Neural cell (in vitro differentiated cells): ENCODE data around the gene SMG9. TPM values are rescaled to one million over a fixed set of nuclear protein-coding genes. Genes with fewer than 3 reads are reported as not detected.

ENCODE experiments used
- H2AFZ ChIP-seq: fragments of 200-600, 300-800 bp; sonication (generic), shearing (Covaris generic); 2 replicates; pipeline ENCODE4 v1.6.0; 2014; ENCODE audit warnings: low read depth, mild to moderate bottlenecking, antibody characterized with exemption, low read length, moderate library complexity
- H3F3A ChIP-seq: fragments of 200-600 bp; shearing (Covaris generic); 2 replicates; pipeline ENCODE4 v1.6.1; 2016; ENCODE audit warnings: mild to moderate bottlenecking, moderate library complexity, mixed read lengths, antibody characterized with exemption, low read length; ENCODE audit not compliant: insufficient read depth, poor library complexity, severe bottlenecking
- H3K27ac ChIP-seq: fragments of 200-600, 300-800 bp; sonication (generic), shearing (Covaris generic); 2 replicates; pipeline ENCODE4 v1.5.1; 2014; ENCODE audit warnings: mild to moderate bottlenecking, low read length, moderate library complexity
- H3K27me3 ChIP-seq: fragments of 300-800, 200-600 bp; sonication (generic), shearing (Covaris generic); 2 replicates; pipeline ENCODE4 v1.6.0; 2014; ENCODE audit warnings: mild to moderate bottlenecking, low read depth, low read length, moderate library complexity; ENCODE audit not compliant: insufficient read depth
- H3K36me3 ChIP-seq: fragments of 300-800, 200-600 bp; sonication (generic), shearing (Covaris generic); 2 replicates; pipeline ENCODE4 v1.5.1; 2014; ENCODE audit warnings: mild to moderate bottlenecking, antibody characterized with exemption, low read length, moderate library complexity; ENCODE audit not compliant: insufficient read depth
- H3K4me2 ChIP-seq: fragments of 300-800, 200-600 bp; sonication (generic), shearing (Covaris generic); 2 replicates; pipeline ENCODE4 v1.6.0; 2014; ENCODE audit warnings: mild to moderate bottlenecking, low read length
- H3K4me3 ChIP-seq: fragments of 300-800, 200-600 bp; sonication (generic), shearing (Covaris generic); 2 replicates; pipeline ENCODE4 v1.5.1; 2014; ENCODE audit warnings: mild to moderate bottlenecking, low read length, moderate library complexity
- H3K79me2 ChIP-seq: fragments of 200-600 bp; shearing (Covaris generic); replicated peaks from 2 replicates; pipeline ENCODE4 v1.6.0; 2014; ENCODE audit warnings: mild to moderate bottlenecking, low read length, moderate library complexity; ENCODE audit not compliant: insufficient read depth
- H3K9ac ChIP-seq: fragments of 300-800, 200-600 bp; sonication (generic), shearing (Covaris generic); 2 replicates; pipeline ENCODE4 v1.6.1; 2016; ENCODE audit warnings: mild to moderate bottlenecking, low read length, mixed read lengths
- H3K9me2 ChIP-seq: fragments of 200-600 bp; shearing (Covaris generic); 2 replicates; pipeline ENCODE4 v1.6.1; 2016; ENCODE audit warnings: mild to moderate bottlenecking, low read length, mixed read lengths; ENCODE audit not compliant: insufficient read depth
- H3K9me3 ChIP-seq: fragments of 200-600, 300-800 bp; sonication (generic), shearing (Covaris generic); 2 replicates; pipeline ENCODE4 v1.6.1; 2016; ENCODE audit warnings: mild to moderate bottlenecking, mixed run types, low read length, moderate library complexity, mixed read lengths
- H4K20me1 ChIP-seq: fragments of 200-600 bp; shearing (Covaris generic); 2 replicates; pipeline ENCODE4 v1.6.1; 2016; ENCODE audit warnings: mild to moderate bottlenecking, mixed run types; ENCODE audit not compliant: insufficient read depth
- CTCF ChIP-seq: fragments of 450-650 bp; IDR thresholded peaks from 2 replicates; pipeline ENCODE4 v1.5.1; 2014; ENCODE audit warnings: antibody characterized with exemption, mild to moderate bottlenecking, moderate library complexity; ENCODE audit not compliant: poor library complexity, severe bottlenecking
- EP300 ChIP-seq: fragments of 450-650 bp; conservative IDR thresholded peaks from 2 replicates; pipeline ENCODE4 v1.6.1; 2014; ENCODE audit warnings: antibody characterized with exemption, mild to moderate bottlenecking, moderate library complexity; ENCODE audit not compliant: poor library complexity, severe bottlenecking
- EZH2 ChIP-seq: fragments of 200-600, 300-800 bp; shearing (Covaris generic), sonication (generic); IDR thresholded peaks from 2 replicates; pipeline ENCODE4 v1.6.1; 2014; ENCODE audit warnings: antibody characterized with exemption, low read length, borderline replicate concordance, mild to moderate bottlenecking; ENCODE audit not compliant: insufficient read depth, poor library complexity, severe bottlenecking
- MXI1 ChIP-seq: fragments of 450-650 bp; conservative IDR thresholded peaks from 2 replicates; pipeline ENCODE4 v1.6.1; 2014; ENCODE audit warnings: antibody characterized with exemption, mild to moderate bottlenecking; ENCODE audit not compliant: poor library complexity, severe bottlenecking
- POLR2AphosphoS5 ChIP-seq: IDR thresholded peaks from 2 replicates; pipeline ENCODE4 v1.6.1; 2012
- RAD21 ChIP-seq: fragments of 450-650 bp; conservative IDR thresholded peaks from 2 replicates; pipeline ENCODE4 v1.6.1; 2014; ENCODE audit warnings: antibody characterized with exemption, mild to moderate bottlenecking, moderate library complexity
- SMC3 ChIP-seq: fragments of 450-650 bp; conservative IDR thresholded peaks from 2 replicates; pipeline ENCODE4 v1.6.1; 2014; ENCODE audit warnings: antibody characterized with exemption, mild to moderate bottlenecking, moderate library complexity; ENCODE audit not compliant: poor library complexity
- TAF1 ChIP-seq: IDR thresholded peaks from 2 replicates; pipeline ENCODE4 v1.6.1; 2012; ENCODE audit warnings: low read depth
- polyA plus RNA-seq: library from polyadenylated mRNA; depleted of rRNA; stranded (reverse); fragments of >200 nt; gene quantifications from 2 replicates; pipeline ENCODE4 v1.2.3, GENCODE V29; 2014
- TF ChIP-seq, protein P1 (sequence below): IDR thresholded peaks from 2 replicates; pipeline ENCODE4 v1.6.1; 2012; ENCODE audit warnings: borderline replicate concordance

Gene SMG9
- polyA plus RNA-seq, 1 donor from 2014 or later: 33.0 TPM

DNA sequence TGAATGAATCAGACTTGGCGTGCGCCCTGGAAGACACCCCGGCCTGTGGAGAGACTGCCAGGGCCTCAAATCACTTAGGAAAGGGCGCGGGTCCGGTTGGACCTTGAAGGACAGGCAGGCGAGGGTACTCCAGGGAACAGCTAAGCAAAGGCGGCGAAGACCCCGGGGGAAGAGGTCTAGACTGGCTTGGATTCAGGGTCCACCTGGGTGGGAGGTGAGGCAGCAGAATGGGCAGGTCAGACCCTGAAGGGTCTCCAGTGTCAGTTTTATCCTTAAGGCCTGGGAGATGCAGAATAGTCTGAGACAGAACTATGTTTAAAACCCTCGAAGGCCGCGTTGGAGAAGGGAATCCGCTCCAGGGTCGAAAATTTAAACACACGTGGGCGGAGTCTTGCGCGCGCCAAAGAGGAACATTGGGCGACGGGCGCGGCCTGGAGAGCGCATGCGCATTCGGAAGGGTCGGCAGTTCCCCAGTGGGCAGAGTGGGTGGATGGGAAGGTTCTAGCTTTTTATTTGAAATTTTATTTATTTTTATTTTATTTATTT lies 567 bp upstream of the SMG9 start:
- Histone ChIP-seq H3K79me2 (peaks cover 22% of the 10 kb centered on the region), H3K36me3 (no peaks in the 10 kb centered on the region), H3F3A (no peaks in the 10 kb centered on the region), H3K9ac (peak overlapping the region; percentile 96), H3K27me3 (no peaks in the 10 kb centered on the region), H3K4me2 (peak overlapping the region; percentile 81), H3K9me2 (no peaks in the 10 kb centered on the region), H3K9me3 (no peaks in the 10 kb centered on the region), H4K20me1 (no peaks in the 10 kb centered on the region), H3K4me3 (peak overlapping the region; percentile 90), H3K27ac (peak overlapping the region; percentile 99), H2AFZ (peak overlapping the region; percentile 86)
- peak; percentile 7 for TF ChIP-seq CTCF
- TF ChIP-seq, protein P1, sequence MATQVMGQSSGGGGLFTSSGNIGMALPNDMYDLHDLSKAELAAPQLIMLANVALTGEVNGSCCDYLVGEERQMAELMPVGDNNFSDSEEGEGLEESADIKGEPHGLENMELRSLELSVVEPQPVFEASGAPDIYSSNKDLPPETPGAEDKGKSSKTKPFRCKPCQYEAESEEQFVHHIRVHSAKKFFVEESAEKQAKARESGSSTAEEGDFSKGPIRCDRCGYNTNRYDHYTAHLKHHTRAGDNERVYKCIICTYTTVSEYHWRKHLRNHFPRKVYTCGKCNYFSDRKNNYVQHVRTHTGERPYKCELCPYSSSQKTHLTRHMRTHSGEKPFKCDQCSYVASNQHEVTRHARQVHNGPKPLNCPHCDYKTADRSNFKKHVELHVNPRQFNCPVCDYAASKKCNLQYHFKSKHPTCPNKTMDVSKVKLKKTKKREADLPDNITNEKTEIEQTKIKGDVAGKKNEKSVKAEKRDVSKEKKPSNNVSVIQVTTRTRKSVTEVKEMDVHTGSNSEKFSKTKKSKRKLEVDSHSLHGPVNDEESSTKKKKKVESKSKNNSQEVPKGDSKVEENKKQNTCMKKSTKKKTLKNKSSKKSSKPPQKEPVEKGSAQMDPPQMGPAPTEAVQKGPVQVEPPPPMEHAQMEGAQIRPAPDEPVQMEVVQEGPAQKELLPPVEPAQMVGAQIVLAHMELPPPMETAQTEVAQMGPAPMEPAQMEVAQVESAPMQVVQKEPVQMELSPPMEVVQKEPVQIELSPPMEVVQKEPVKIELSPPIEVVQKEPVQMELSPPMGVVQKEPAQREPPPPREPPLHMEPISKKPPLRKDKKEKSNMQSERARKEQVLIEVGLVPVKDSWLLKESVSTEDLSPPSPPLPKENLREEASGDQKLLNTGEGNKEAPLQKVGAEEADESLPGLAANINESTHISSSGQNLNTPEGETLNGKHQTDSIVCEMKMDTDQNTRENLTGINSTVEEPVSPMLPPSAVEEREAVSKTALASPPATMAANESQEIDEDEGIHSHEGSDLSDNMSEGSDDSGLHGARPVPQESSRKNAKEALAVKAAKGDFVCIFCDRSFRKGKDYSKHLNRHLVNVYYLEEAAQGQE: peak; percentile 0
- peak; percentile 68 for TF ChIP-seq MXI1
- no peak for TF ChIP-seq SMC3

DNA sequence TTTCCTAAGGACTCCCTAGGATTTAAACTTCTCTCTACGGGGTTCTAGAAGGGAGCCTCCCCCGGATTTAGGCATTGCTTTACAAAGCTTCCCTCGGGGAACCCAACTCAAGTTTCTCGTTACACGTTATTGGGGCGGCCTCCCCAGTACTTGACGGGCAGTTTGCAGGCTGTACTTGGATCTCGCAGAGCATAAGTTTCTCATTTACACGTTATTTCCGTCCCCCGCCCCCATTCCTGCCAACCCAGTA lies 584 bp downstream of the SMG9 start:
- H3F3A ChIP-seq: no peaks in the 10 kb centered on the region
- no peaks in the 10 kb centered on the region for H3K9me2 ChIP-seq
- H3K4me2 ChIP-seq: peak overlapping the region; percentile 80
- H3K9ac ChIP-seq: peak overlapping the region; percentile 96
- H3K4me3 ChIP-seq: peak overlapping the region; percentile 90
- no peaks in the 10 kb centered on the region for H3K36me3 ChIP-seq
- H3K27me3 ChIP-seq: no peaks in the 10 kb centered on the region
- H3K9me3 ChIP-seq: no peaks in the 10 kb centered on the region
- no peaks in the 10 kb centered on the region for H4K20me1 ChIP-seq
- TF ChIP-seq EZH2: no peak
- peak overlapping the region; percentile 99 for H3K27ac ChIP-seq
- H2AFZ ChIP-seq: peak overlapping the region; percentile 67
- peaks cover 22% of the 10 kb centered on the region for H3K79me2 ChIP-seq

DNA sequence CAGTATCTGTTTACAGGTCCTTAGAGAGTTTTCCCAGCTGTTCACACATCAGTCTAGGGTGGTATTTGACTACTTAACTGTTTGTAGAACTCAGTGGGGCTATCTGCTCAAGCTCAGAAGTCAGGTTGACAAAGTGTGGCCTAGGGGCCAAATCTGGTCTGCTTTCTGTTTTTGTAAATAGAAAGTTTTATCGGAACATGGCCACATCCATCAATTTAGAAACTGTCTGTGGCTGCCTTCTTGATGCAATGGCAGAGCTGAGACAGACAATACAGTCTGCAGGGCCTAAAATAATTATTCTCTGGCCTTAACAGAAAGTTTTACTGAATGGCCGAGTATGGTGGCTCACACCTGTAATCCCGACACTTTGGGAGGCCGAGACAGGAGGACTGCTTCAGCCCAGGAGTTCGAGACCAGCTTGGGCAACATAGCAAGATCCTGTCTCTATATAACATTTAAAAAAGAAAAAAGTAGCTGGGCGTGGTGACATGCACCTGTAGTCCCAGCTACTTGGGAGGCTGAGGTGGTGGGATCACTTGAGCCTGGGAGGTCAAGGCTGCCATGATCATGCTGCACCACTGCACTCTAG lies 2.4 kb downstream of the SMG9 start:
- Histone ChIP-seq H3F3A (no peaks in the 10 kb centered on the region), H3K4me3 (no peak overlapping the region), H4K20me1 (no peaks in the 10 kb centered on the region), H3K79me2 (peaks cover 22% of the 10 kb centered on the region), H3K9me3 (no peaks in the 10 kb centered on the region), H3K4me2 (no peak overlapping the region), H3K9me2 (no peaks in the 10 kb centered on the region), H3K27me3 (no peaks in the 10 kb centered on the region), H3K27ac (no peak overlapping the region), H3K9ac (no peak overlapping the region), H2AFZ (no peak overlapping the region), H3K36me3 (no peaks in the 10 kb centered on the region)
- TF ChIP-seq EP300 (no peak), TAF1 (no peak), CTCF (no peak), EZH2 (no peak), POLR2AphosphoS5 (no peak), MXI1 (no peak), SMC3 (no peak), RAD21 (no peak)
- TF ChIP-seq, protein P1: no peak
